ENCODE measurements around the gene MMP11.

Gene MMP11

DNA sequence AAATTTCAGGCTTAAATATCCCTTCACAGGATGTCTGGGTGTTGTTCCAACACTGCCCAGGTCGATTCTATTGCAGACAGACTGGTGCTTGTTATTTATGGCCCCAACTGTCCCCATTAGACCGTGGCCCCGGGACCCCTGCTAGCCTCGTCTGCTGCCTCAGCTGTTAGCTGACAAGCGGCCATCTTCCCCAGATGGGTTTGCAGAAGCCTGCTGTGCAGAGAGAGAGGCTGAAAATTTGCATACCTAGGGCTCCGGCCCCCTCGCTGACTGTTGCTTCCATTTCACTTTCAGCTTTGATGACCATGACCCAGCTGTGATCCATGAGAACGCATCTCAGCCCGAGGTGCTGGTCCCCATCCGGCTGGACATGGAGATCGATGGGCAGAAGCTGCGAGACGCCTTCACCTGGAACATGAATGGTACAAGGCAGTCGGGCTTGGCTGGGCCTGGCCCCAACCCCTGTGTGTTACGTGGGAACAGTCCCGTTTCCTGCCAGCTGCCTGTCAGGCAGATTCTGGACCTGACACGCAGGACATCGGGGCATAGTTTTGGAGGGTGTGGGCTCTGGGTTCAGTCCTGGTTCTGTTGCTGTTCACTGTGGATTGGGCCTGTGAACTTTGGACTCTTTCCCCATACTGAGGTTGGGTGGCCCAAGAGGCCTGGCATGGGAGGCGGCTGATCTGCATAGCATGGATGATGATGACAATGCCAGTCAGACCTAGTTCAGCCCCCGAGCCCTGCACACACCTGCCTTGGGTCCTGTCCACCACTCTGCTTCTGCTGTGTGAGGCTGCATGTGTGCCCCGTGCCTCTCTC lies 30.6 kb downstream of the MMP11 start:
- DNase-seq = no peak

DNA sequence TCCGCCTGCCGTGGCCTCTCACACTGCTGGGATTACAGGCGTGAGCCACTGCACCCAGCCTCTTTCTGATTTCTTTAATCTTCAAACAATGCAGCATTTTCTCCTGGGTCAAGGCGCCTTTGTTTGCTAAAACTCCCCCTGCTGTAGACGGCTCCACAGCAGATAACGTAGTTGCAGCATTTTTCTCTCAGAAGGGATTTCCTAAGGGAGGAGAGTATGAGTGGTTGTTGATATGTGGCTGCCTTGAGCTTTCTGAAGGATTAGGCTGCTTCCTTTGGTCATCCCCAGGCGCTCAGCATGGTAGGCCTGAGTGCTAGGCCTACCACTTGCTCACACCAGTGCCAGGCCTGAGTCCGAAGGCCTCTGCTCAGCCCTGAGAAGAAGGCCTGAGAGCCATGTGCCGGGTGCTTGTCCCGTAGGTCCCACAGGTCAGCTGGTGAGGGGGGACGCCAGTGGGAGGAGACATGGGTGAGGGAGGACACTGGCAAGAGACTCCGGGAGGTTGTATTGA lies 32.2 kb downstream of the MMP11 start:
- no peak for DNase-seq

- no peak for DNase-seq
Observed at GRCh38 chr22:23806837-23807236, 34.2 kb downstream of the MMP11 start.

GRCh38 chr22:23812378-23812777 lies 39.7 kb downstream of the MMP11 start:
- no peak for DNase-seq

DNA sequence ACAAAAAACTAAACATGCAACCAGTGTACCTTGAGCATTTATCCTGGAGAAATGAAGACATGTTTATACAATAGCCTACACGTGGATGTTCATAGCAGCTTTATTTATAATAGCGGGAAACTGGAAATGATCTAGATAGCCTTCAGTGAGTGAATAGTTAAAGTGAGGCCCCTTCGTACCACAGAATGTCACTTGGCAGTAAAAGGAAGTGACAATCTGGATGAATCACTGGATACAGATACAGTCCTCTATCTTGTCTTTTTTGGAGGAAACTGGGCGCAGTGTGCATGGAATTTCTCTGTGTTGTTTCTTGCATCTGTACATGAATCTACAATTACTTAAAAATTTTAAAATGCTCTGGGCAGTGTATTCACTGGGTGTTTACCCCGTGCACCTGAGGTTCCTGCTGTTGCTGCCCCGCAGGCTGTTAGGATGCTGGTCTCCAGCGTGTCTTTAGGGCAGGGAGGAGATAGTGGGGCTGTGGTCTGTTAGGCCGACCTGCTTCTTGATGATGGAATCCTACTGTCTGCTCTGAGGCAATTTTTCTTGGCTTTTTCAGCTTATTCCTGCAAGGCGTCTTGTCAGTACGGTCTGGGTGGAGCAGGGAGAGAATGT lies 43.0 kb downstream of the MMP11 start:
- no peak for DNase-seq

DNA sequence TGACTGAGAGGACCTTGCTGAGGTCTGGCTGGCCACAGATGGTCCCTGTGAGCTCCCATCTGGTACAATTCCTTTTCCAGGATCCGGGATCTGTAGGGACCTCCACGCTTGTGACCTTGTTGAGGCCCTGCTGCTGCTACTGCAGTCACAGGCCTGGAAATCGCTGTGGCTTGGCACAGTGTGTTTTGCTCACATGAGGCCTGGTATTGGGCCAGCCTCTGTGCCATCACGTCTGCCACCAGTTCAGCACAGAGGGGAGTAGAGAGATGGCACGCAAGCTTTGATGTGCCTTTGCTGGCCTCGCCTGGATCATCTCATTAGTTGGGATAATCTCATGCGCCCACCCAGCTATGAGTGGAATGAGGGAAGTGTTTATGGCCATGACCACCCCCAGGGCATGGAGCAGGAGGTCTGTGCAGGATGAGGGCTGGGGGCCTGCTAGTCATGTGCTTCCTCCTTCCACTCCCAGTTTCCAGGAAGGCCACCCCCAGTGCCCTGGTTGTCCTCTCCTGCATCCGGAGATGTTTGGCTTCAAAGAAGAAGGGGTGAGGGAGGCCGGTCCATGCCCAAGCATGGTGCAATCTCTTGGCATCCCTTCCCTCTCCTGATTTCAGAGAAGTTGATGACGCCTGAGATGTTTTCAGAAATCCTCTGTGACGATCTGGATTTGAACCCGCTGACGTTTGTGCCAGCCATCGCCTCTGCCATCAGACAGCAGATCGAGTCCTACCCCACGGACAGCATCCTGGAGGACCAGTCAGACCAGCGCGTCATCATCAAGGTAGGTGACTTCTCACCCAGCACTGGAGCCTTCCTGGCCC lies 43.7 kb downstream of the MMP11 start:
- no peak for DNase-seq

- no peak for DNase-seq
Observed at GRCh38 chr22:23817146-23817545, 44.5 kb downstream of the MMP11 start.

GRCh38 chr22:23818541-23818940 lies 45.9 kb downstream of the MMP11 start:
- no peak for DNase-seq

DNA sequence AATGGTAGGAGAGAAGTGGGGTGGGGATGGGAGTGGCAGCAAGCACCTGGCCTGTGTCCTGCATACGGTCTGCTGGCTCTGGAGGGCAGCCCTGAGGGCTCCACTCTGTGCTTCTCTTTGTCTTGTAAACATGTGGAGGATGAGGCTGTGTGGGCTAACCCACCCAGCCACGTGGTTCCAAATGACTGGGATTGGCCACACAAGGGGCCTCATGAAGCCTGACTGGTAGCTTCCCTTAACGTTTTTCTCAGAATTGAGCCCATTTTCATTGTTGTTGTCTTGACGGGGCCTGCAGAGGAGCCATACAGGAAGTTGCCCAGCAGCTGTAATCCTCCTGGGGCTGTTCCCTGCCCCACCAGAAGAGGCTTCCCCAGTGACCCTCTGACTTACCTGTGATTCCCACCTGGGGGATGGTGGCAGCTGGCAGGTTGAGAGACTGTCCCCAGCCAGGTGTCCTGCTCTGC lies 48.1 kb downstream of the MMP11 start:
- DNase-seq = no peak

GRCh38 chr22:23822101-23822671 lies 49.5 kb downstream of the MMP11 start:
- DNase-seq = no peak

- DNase-seq = no peak
Observed at GRCh38 chr22:23823331-23823791, 50.7 kb downstream of the MMP11 start.

DNA sequence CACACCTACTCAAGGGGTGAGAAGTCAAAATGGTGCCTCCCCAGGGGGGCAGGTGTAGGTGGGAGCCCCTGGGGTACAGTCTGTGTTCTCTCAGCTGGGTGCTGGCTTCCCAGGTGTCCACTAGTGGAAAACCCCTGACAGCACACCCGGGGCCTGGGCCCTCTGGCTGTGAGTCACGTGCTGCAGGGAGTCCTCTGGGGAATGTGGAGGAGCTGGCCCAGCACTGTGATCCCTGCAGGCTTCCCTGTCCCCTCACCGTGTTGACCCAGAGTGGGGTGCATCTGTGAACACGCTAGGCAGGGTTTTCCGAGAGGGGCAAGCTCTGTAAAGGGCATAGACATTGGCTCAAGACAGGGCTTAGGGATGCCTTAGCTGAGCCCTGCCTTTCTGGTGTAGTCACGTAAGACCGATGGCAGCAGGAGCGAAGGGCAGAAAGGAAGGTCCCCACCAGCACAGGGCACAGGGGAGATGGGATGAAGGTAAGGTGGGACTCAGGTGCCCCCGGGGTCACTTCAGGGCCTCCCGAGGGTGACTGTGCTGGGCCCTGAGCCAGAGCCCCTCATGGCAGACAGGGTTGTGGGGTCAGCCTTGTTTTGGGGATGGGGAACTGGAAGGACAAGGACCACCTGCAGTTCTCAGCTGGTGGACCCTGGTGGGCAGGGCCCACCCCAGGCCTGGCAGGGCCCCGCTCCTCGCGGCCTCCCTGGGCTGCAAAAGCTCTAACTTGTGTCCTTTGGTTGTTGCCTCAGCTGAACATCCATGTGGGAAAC lies 52.0 kb downstream of the MMP11 start:
- DNase-seq = no peak

DNA sequence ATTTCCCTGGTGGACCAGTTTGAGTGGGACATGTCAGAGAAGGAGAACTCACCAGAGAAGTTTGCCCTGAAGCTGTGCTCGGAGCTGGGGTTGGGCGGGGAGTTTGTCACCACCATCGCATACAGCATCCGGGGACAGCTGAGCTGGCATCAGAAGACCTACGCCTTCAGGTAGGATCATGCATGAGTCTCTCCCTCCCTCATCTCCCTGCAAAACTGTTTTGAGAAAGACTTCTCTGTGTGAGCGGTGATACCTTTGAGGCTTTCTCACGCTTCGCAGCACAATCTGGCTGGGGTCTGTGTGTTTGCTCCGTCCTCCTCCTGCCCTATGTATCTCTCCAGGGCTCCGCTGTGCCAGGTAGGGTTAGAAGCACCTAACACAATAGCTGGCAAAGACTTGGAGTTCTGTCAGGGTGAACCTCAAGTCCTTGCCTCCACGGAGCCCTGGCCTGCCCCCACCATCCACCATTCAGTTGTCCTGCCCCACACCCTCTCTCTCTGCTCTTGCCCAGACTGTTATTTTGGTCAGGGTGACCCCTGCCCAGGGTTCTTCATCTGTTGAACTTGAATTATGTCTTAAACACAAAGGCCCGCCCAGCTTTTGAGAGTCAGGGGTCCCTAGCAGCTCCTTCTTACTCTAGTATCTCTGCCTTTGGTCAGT lies 52.7 kb downstream of the MMP11 start:
- no peak for DNase-seq

DNA sequence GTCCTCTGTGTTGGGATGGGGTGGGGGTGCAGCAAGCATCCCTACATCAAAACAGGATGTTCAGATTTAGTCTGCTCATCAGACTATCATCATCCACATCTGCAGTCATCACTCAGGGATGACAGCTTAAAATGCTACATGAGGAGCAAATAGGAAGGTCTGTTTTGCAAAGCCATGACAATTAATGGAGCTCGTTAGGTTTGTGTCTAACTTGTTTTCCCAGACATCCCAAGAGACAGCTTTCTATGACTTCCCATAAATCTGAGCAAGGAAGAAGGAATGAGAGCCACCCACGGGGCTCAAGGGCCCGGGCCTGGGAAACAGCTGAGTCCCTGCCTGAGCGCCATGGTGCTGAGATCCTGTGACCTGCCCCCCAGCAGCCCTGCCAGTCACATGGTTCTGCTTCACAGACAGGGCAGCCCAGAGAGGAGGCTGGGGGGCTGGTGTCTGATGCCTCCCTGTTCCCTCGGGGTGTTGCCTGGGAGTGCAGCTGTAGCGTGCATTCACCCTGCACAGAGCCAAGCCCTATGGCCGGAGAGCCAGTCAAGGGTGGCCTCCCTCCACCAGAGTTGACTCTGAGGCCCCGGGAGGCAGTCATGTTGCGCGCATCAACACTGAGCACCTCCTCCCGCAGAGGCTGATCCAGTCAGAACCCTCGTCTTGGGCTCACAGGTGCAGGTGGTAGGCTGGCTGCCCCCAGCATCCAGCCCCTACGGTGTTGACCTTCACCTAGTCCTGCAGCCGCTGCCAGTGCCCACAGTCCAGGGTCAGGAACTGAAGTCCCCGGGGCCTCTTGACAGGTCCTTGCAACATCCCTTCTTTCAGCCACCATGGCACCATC lies 54.1 kb downstream of the MMP11 start:
- no peak for DNase-seq

GRCh38 chr22:23827351-23827995 lies 54.8 kb downstream of the MMP11 start:
- DNase-seq = no peak

DNA sequence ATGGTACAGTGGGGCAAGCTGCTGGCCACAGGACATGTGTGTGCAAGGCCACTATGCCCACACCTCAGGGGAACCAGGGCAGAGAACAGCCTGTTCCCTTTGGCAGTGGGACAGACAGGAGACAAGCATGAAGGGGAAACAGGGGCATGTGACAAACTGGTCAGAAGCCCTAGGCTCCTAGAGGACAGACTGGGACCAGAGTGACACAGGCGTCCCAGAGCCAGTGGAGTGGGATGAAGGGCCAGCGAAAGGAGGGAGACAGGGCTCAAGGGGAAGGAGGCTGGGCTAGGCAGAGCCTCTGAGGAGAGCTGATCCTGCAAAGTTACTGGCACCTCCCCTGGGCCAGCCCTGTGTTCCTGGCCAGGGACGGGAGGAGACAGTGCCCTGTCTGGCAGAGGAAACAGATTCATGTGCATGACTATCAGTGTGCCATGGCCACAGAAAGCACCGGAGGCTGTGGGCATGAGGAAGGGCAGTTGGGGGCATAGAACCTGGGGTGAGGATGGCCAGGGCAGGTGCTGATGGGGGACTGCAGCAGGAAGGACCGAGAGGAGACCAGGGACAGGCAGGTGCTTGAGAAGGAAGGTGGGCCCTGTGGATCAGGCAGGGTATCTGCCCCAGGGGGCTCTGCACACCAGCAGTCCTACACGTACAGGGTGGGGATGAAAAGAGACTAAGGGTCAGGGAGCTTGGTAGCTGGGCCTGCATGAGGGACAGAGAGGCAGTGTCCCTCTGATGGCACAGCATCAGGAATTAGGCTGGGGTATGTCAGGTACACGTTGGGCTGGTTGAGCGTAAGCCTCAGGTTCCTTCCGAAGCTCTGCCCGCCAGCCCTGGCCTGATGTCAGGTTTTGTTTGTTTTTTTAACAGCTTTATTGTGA lies 56.4 kb downstream of the MMP11 start:
- DNase-seq = no peak

DNA sequence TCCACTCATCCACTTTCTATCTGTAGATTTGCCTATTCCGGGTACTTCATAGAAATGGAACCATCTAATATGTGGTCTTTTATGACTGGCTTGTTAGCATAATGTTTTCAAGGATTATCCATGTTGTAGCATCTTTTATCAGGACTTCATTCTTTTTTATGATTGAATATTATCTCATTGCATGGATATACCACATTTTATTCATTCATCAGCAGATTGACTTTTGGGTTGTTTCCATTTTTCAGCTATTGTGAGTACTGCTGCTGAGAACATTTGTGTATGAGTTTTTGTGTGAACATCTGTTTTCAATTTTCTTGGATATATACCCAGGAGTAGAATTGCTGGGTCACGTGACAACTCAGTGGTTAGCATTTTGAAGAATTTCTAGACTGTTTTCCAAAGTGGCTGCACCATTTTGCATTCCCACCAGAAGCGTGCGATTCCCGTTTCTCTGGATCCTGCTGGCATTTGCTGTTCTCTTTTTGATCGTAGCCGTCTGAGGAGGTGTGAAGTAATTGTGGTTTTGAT lies 57.3 kb downstream of the MMP11 start:
- no peak for DNase-seq

GRCh38 chr22:23831261-23831660 lies 58.6 kb downstream of the MMP11 start:
- no peak for DNase-seq

DNA sequence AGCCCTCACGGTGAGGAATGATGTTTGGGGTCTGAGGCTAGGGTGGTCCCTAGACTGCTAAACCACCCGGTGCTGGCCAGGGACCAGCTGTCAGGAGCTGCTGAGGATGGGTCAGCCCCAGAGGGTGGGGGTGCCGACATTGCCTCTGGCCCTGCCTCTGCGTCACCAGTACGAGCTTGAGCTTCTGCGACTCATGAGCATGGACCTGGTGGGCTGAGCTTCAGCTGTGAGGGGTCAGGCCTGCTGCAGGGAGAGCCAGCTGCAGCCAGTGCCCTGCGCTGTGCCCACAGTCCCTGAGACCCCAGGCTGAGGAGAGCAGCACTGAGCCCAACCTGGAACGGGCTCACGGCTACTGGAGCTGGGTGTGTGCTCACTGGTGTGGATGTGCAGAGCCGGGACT lies 59.1 kb downstream of the MMP11 start:
- DNase-seq = no peak

All from SHP77 (cell line).